Smooth muscle cell (in vitro differentiated cells): ENCODE data around the gene MAST2. TPM values are rescaled to one million over a fixed set of nuclear protein-coding genes. Genes with fewer than 3 reads are reported as not detected.

Experiments
- DNase-seq: peaks from one replicate; lab custom pipeline; 2025; ENCODE audit not compliant: unreplicated experiment; lab: John Stamatoyannopoulos, UW
- H2AFZ ChIP-seq: fragments of 200-600 bp; sonication (generic); 2 replicates; pipeline ENCODE4 v1.6.0; 2016; ENCODE audit warnings: antibody characterized with exemption, low read depth, mild to moderate bottlenecking
- H3F3A ChIP-seq: fragments of 200-600 bp; sonication (generic); 2 replicates; pipeline ENCODE4 v1.6.0; 2017; ENCODE audit warnings: antibody characterized with exemption, low read depth
- H3K27ac ChIP-seq: fragments of 200-600 bp; sonication (generic); 2 replicates; pipeline ENCODE4 v1.5.1; 2016; ENCODE audit warnings: low read depth, mild to moderate bottlenecking
- H3K27me3 ChIP-seq: fragments of 200-600 bp; sonication (generic); 2 replicates; pipeline ENCODE4 v1.6.1; 2016; ENCODE audit warnings: low read depth, mild to moderate bottlenecking
- H3K36me3 ChIP-seq: fragments of 200-600 bp; sonication (generic); 2 replicates; pipeline ENCODE4 v1.5.1; 2016; ENCODE audit warnings: low read depth
- H3K4me1 ChIP-seq: fragments of 200-600 bp; sonication (generic); 2 replicates; pipeline ENCODE4 v1.5.1; 2016; ENCODE audit warnings: low read depth
- H3K4me2 ChIP-seq: fragments of 200-600 bp; sonication (generic); 2 replicates; pipeline ENCODE4 v1.6.0; 2016; ENCODE audit warnings: mild to moderate bottlenecking
- H3K4me3 ChIP-seq: fragments of 200-600 bp; sonication (generic); 2 replicates; pipeline ENCODE4 v1.5.1; 2016; ENCODE audit warnings: mild to moderate bottlenecking
- H3K79me2 ChIP-seq: fragments of 200-600 bp; sonication (generic); 2 replicates; pipeline ENCODE4 v1.6.0; 2016; ENCODE audit warnings: low read depth, mild to moderate bottlenecking
- H3K9ac ChIP-seq: fragments of 200-600 bp; sonication (generic); 2 replicates; pipeline ENCODE4 v1.6.0; 2016; ENCODE audit warnings: low read depth
- H3K9me3 ChIP-seq: fragments of 200-600 bp; sonication (generic); replicated peaks from 2 replicates; pipeline ENCODE4 v1.5.1; 2016; ENCODE audit warnings: low read depth
- H4K20me1 ChIP-seq: fragments of 200-600 bp; sonication (generic); 2 replicates; pipeline ENCODE4 v1.6.0; 2016; ENCODE audit warnings: low read depth
- CTCF ChIP-seq: fragments of 200-600 bp; sonication (generic); IDR thresholded peaks from 2 replicates; pipeline ENCODE4 v1.5.1; 2017; ENCODE audit warnings: borderline replicate concordance, mild to moderate bottlenecking, antibody characterized with exemption; ENCODE audit not compliant: insufficient read depth, poor library complexity, severe bottlenecking
- WGBS: methylation state at CpG from one replicate; pipeline ENCODE4 v1.1.7; 2016; ENCODE audit warnings: low lambda C conversion rate; 5-methylcytosine and 5-hydroxymethylcytosine counted together
- polyA plus RNA-seq: library from polyadenylated mRNA; unstranded; fragments of >200 nt; fragmentation: Nextera tagmentation; extraction: Ambion mirVana; gene quantifications from 2 replicates; pipeline ENCODE4 v1.2.1, GENCODE V29; 2016
- total RNA-seq: library from RNA; depleted of rRNA; stranded (reverse); fragments of >200 nt; gene quantifications from 2 replicates; pipeline ENCODE4 v1.2.3, GENCODE V29; 2014

Gene MAST2
- total and polyA plus RNA-seq, 2 experiments from 2014 or later: 18.4 to 26.2 TPM

- Histone ChIP-seq H2AFZ (no peak overlapping the region), H3K27me3 (no peaks in the 10 kb centered on the region), H4K20me1 (no peaks in the 10 kb centered on the region), H3K9me3 (no peaks in the 10 kb centered on the region), H3K79me2 (no peaks in the 10 kb centered on the region), H3K36me3 (no peaks in the 10 kb centered on the region), H3K4me1 (no peaks in the 10 kb centered on the region), H3K9ac (no peak overlapping the region), H3F3A (no peaks in the 10 kb centered on the region), H3K4me2 (no peak overlapping the region), H3K4me3 (no peak overlapping the region), H3K27ac (no peak overlapping the region)
- DNase-seq: no peak
- no peak for TF ChIP-seq CTCF
Measured at GRCh38 chr1:46065405-46065804, 262.0 kb downstream of the MAST2 start.

- Histone ChIP-seq H3K4me2 (no peak overlapping the region), H3K36me3 (no peaks in the 10 kb centered on the region), H2AFZ (no peak overlapping the region), H3K27me3 (no peaks in the 10 kb centered on the region), H3K79me2 (no peaks in the 10 kb centered on the region), H3K9me3 (no peaks in the 10 kb centered on the region), H4K20me1 (no peaks in the 10 kb centered on the region), H3F3A (no peaks in the 10 kb centered on the region), H3K4me3 (no peak overlapping the region), H3K4me1 (no peaks in the 10 kb centered on the region), H3K9ac (no peak overlapping the region), H3K27ac (no peak overlapping the region)
- no peak for TF ChIP-seq CTCF
- 93% methylated on average over 1 of the region's 1 CpG for WGBS
- DNase-seq: no peak
Measured at GRCh38 chr1:46067652-46068051, 264.2 kb downstream of the MAST2 start.

- no peak overlapping the region for H3K9ac ChIP-seq
- no peak overlapping the region for H3K27ac ChIP-seq
- no peak overlapping the region for H3K4me2 ChIP-seq
- no peaks in the 10 kb centered on the region for H3K79me2 ChIP-seq
- H3K4me1 ChIP-seq: no peaks in the 10 kb centered on the region
- H3K9me3 ChIP-seq: no peaks in the 10 kb centered on the region
- H4K20me1 ChIP-seq: no peaks in the 10 kb centered on the region
- no peak for TF ChIP-seq CTCF
- 93% methylated on average over 3 of the region's 3 CpGs for WGBS
- DNase-seq: no peak
- no peaks in the 10 kb centered on the region for H3K36me3 ChIP-seq
- H3K4me3 ChIP-seq: no peak overlapping the region
- H2AFZ ChIP-seq: no peak overlapping the region
- no peaks in the 10 kb centered on the region for H3F3A ChIP-seq
- no peaks in the 10 kb centered on the region for H3K27me3 ChIP-seq
Measured at GRCh38 chr1:46068525-46068924, 265.1 kb downstream of the MAST2 start.

- Histone ChIP-seq H4K20me1 (no peaks in the 10 kb centered on the region), H3K4me2 (no peak overlapping the region), H3K27ac (no peak overlapping the region), H3K79me2 (no peaks in the 10 kb centered on the region), H3K36me3 (no peaks in the 10 kb centered on the region), H3F3A (no peaks in the 10 kb centered on the region), H3K4me3 (no peak overlapping the region), H3K4me1 (no peaks in the 10 kb centered on the region), H3K9me3 (no peaks in the 10 kb centered on the region), H2AFZ (no peak overlapping the region), H3K27me3 (no peaks in the 10 kb centered on the region), H3K9ac (no peak overlapping the region)
- 96% methylated on average over 6 of the region's 6 CpGs for WGBS
- no peak for DNase-seq
- no peak for TF ChIP-seq CTCF
Measured at GRCh38 chr1:46070164-46070814, 266.9 kb downstream of the MAST2 start.
